GM23338 (cell line): ENCODE results near the gene SFT2D2.

Experiments used
- CREB1 ChIP-seq: fragments of 250-450 bp; sonication (Bioruptor Pico); IDR thresholded peaks from 2 replicates; pipeline ENCODE4 v1.5.0; 2020; ENCODE audit warnings: low read depth, mild to moderate bottlenecking, moderate library complexity
- CTCF ChIP-seq, 2 experiments: fragments of 200-600 bp in 1 of 2; sonication (generic) in 1 of 2; conservative IDR thresholded peaks; 2 replicates each; pipeline versions ENCODE4 v1.5.1 to v1.6.1; 2016 to 2017; ENCODE audit warnings: antibody characterized with exemption in 2 of 2, low read depth in 2 of 2, mild to moderate bottlenecking in 2 of 2, moderate library complexity in 1 of 2
- ETS1 ChIP-seq: IDR thresholded peaks from 2 replicates; pipeline ENCODE4 v1.6.1; 2016; ENCODE audit warnings: antibody characterized with exemption
- EZH2 ChIP-seq: fragments of 200-600 bp; sonication (generic); IDR thresholded peaks from one replicate; pipeline ENCODE4 v1.8.0; 2017; ENCODE audit warnings: antibody characterized with exemption, mild to moderate bottlenecking, low read depth; ENCODE audit not compliant: unreplicated experiment
- EZH2phosphoT487 ChIP-seq: fragments of 200-600 bp; sonication (generic); IDR thresholded peaks from one replicate; pipeline ENCODE4 v1.8.1; 2018; ENCODE audit warnings: antibody characterized with exemption; ENCODE audit not compliant: unreplicated experiment
- POLR2AphosphoS5 ChIP-seq: IDR thresholded peaks from 2 replicates; pipeline ENCODE4 v1.6.1; 2016; ENCODE audit warnings: antibody characterized with exemption, low read depth
- REST ChIP-seq: IDR thresholded peaks from one replicate; pipeline ENCODE4 v1.6.1; 2018; ENCODE audit warnings: antibody characterized with exemption; ENCODE audit not compliant: unreplicated experiment

GRCh38 chr1:168285971-168286927 lies 60.4 kb downstream of the SFT2D2 start:
- peak in 1 of 2 experiments; percentile 20; a peak in 1 of 4 replicates for TF ChIP-seq CTCF (conservative IDR thresholded peaks at IDR 0.05; ENCODE audit: low read depth in 2 of 2)
- TF ChIP-seq REST = no peak
- TF ChIP-seq EZH2 = no peak
- TF ChIP-seq EZH2phosphoT487 = no peak
- TF ChIP-seq POLR2AphosphoS5 = no peak
- TF ChIP-seq ETS1 = no peak
- TF ChIP-seq CREB1 (CRISPR knock-in tag) = no peak
